ENCODE measurements around the gene LRRIQ1.
"Not testable (repeated sequence)": the region's sequence is repeated elsewhere in the genome, so short reads cannot be mapped to it uniquely, and the experiment has no call there.

Gene LRRIQ1

DNA sequence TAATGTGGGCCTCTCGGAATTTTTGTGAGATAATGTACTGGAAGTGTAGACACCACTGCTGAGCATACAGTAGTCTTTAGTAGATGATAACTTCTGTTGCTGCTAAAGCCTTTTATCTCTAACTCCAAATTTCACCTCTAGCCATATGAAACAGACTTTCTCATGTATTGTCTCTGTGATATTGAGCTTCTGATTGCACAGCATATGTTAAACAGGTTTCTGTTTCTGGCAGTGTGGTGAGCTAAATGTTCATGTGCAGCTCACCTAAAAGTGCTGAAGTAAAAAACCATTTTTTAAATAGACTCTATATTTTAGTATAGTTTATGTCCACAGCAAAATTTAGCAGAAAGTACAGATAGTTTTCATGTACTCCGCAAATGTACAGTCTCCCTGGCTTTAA is 154.6 kb downstream of the LRRIQ1 start:
- no peak for DNase-seq

DNA sequence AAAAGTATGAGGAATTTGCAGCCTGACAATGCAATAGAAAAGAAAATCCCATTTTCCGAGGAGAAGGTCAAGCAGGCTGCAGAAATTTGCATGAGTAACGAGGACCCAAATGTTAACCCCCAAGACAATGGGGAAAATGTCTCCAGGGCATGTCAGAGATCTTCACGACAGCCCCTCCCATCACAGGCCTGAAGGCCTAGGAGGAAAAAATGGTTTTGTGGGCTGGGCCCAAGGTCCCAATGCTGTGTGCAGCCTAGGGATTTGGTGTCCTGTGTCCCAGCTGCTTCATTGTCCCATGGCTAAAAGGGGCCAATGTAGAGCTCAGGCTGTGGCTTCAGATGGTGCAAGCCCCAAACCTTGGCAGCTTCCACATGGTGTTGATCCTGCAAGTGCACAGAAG is 167.7 kb downstream of the LRRIQ1 start:
- not testable (repeated sequence) for DNase-seq

DNA sequence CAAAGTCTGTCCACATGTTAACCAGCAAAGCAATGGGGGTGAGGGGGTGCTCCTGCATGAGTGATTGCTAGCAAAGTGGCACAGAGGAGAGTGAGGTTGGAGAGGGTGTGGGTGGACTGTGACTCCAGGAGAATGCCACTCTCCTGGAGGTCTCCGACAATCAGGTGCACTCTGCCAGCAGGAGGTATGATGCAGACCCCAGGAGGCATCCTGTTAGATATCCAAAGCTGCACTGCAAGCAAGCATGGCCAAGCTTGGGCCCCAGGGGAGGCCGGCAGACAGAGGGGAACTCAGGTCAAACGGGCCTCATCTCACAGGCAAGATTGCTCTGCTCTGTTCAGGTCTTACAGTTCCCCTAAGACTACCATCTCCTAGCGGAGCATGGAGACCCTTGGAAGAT is 170.4 kb downstream of the LRRIQ1 start:
- DNase-seq = no peak

DNA sequence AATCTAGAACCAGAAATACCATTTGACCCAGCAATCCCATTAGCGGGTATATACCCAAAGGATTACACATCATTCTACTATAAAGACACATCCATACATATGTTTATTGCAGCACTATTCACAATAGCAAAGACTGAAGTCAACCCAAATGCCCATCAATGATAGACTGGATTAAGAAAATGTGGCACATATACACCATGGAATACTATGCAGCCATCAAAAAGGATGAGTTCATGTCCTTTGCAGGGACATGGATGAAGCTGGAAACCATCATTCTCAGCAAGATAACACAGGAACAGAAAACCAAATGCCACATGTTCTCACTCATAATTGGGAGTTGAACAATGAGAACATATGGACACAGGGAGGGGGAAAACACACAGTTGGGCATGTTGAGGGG is 188.2 kb downstream of the LRRIQ1 start:
- not testable (repeated sequence) for DNase-seq

DNA sequence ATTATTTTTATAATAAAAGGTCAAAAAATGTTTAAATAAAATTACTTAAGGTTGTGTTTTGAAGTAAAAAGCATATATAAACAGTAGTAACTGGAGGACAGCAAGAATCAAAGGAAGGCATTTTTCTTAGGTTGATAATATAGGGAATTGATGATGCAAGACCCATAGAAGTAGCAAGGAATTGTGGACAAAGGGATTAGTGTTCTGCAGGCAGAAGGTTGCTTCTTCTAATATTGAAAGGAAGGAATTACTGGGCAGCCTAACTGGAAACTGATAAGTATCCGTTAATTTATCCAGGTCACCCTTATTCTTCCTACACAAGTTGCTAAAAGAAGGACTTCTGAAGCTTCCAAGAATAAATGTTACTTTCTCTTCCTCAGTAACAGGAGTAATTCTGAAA is 189.3 kb downstream of the LRRIQ1 start:
- DNase-seq = no peak

DNA sequence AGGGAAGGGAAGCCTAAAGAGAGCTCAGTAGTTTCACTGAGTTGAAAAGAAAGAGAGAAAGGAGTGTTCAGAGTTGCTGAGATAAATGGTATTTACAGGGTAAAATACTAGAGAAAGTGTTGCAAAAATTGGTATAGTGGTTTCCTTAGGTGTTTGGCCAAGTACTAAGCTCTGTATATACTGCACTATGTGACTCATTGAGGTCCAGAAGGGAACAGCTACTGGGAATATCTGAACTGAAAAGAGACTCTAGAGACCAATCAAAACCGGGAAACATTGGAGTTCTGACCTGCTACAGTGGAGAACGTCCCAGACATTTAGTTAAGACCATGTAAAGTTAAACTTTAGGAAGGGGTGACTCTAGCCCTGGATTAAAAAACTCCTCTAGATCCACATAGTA is 201.2 kb downstream of the LRRIQ1 start:
- DNase-seq = no peak

DNA sequence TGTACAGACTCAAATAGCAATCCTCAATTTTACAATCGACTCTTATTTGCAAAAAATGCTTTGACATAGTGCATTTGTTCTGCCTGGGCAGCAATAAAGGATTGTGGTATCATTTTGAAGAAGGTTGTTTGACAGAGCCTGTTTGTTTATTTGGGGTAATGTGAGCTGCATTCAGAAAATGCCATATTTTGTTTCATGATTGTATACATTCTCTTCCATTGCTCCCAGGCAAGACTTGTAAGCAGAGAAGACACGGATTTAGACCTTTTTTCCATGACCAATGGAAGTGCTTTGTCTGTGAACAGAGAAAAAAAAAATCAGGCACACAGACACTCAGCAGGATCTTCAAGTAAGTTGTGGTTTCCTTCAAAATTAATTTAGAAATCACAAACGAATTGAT is 208.4 kb downstream of the LRRIQ1 start:
- DNase-seq = no peak

DNA sequence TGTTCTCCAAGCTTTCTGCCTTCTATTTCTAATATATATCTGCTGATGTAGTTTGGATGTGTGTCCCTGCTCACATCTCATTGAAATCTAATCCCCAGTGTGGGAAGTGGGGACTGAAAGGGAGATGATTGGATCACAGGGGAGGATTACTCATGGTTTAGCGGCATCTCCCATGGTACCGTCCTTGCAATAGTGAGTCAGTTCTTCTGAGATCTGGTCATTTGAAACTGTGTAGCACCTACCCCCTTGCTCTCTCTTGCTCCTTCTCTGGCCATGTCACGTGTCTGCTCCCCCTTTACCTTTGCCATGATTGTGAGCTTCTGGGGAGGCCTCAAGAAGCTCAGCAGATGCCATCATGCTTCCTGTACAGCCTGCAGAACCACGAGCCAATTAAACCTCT is 217.7 kb downstream of the LRRIQ1 start:
- DNase-seq = no peak

DNA sequence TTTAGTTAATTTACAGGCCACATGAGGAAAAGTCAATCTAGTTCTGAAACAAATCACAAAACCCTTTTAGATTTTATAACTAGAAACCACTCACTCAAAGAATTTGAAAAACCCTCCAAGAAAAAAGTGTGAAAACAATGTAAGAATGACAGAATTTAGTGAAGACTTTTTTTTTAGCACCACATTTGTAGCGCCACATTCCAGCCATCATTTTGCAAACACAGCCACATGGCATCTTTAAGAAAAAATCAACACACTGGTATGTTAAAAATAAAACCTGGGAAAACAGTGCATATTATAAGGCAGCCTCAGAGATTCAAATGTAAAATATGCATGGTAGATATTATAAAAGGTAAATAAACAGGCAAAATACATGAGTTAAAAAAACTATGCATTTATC is 221.5 kb downstream of the LRRIQ1 start:
- DNase-seq = no peak

DNA sequence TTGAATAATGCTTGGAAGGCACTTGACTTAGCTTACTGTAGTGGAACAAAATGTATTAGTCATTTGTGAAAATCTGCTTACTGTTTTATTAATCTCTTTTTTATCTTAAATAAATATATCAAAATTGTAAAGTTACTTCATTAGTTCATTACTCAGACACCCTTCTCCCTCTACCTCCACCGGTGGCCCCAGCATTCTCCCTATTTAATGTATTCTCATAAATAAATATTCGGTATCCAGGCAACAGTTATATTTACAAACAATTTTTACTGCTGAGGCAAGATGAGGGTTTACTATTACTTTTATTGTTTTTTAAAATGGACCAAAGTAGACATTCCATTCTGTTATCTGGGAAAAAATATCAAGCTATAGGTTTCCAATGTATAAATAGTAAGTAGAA is 224.3 kb downstream of the LRRIQ1 start:
- DNase-seq = no peak

DNA sequence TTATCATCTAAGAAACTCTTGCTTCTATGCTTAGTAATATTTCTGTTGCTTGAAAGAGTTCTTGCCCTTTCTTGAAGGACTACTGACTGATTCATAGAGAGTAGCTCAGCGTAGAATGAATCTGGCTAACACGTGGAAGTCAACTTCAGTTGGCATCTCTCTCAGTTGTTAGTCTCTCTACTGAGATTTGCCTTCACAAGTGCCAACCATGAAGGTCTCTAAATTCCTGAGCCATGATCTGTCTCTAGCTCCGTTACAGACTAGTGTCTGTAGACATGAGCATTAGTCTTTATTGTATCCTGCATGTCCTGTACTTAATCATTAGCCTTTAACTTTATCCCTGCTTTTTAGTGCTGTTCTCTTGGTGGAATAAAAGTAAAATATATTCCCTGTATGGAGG is 224.7 kb downstream of the LRRIQ1 start:
- DNase-seq = no peak

DNA sequence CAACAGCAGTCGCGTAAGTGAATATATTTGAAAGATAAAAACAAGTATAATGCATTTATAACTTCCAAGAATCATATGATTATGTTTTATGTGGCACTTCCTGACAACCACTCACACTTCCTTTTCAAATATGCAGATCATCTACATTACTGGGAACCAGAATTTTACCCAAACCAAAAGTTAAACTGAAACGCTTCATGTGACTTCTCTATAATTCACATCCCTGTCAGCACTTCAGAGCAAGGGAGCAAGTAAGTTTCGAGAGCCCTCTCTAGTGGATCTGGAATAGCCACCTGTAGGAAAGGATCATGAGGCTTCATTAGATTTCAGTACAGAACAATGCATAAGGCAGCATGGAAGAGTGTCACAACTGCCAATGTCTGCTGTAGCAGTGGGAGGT is 230.2 kb downstream of the LRRIQ1 start:
- no peak for DNase-seq

DNA sequence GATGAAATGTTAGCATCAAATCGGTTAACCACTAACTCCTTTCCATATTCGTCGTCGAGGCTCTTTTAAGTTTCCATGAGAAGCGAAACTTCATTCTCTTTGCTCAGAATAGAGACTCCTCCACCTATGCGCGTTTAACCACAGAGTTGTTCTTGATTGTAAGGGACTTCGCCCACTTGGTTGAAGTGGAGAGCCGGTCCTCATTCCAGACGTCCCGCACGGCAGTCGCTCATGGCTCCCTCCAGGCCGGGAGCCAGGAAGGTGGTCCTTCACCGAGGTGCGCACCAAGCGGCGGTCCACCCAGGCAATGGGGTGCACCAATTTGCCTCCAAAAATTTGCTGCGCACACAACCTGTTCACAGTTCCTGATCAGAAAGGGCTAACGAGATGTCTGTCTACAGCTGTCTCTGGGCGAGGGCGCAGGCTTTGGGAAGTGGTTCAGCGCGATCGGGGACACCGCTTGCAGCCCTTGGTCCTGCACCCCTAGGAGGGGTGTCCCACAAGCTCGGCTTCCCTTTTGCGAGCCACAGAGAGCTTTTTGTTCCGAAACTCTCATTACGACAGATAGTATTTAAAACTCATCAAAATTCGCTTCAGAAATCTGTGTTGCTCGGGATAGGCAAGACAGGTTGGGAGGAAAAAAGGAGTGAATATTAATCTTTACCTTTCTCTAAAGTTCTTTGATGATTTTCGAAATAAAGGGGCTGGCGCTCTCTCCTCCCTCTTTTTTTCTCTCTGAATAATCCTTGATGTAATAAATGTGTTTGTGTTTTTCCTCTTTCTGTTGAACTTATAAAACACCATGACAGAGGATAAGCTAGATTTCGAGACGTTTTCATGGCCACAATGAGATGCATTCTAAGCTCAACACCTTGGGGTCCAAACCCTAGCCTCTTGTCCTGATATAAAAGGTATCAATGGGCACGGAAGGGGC is 237.5 kb downstream of the LRRIQ1 start:
- DNase-seq = no peak

DNA sequence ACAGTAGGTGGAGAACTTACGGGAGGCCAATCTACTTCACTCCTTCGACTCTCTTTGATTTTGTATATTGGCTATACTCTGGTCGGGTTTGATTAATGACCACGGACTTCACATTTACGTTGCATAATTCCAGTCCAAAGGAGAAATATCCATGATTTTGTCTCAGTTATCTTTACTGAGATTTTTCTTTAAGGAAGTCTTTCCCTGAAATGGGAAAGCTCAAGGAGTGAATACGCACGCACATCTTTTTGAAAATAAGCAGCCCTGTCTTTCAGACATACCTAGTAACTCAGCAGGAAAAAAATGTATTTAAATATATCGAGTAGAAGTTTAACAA is 238.1 kb downstream of the LRRIQ1 start:
- DNase-seq = no peak

DNA sequence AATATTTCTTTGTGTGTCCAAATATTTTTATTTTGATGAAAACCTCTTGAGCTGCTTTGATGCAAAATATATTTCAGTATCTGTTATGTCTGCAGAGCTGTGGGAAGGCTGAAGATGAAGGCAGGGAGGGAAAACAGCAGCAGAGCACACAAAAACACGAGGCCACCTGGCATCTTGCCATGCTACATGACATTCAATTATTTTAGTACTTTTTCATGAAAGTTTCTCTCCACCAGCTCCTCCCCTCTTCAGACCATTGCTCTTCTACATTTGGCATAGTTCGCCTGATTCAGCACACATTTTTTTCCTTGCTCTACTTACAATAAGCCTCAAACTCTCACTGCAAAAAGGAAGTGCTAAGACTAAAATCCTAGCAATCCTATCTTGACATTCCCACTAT is 239.2 kb downstream of the LRRIQ1 start:
- DNase-seq = no peak

DNA sequence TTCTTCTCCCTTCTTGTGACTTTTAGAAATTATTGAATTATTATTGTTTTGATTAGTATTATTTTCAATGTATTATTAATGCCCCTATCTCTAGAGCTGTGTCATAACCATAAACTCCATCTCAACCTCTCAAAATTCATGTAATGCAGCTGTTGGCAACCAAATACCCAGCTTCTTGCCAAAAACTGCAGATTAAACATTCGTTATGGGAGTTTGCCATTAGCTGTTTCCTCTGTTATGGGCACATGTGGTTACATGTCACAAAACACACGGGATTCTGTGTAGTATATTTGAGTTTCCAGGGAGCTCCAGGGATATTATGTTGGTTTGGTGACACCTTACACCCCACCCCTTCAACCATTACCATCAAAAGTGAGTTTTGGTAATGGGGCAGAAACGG is 241.0 kb downstream of the LRRIQ1 start:
- DNase-seq = no peak

DNA sequence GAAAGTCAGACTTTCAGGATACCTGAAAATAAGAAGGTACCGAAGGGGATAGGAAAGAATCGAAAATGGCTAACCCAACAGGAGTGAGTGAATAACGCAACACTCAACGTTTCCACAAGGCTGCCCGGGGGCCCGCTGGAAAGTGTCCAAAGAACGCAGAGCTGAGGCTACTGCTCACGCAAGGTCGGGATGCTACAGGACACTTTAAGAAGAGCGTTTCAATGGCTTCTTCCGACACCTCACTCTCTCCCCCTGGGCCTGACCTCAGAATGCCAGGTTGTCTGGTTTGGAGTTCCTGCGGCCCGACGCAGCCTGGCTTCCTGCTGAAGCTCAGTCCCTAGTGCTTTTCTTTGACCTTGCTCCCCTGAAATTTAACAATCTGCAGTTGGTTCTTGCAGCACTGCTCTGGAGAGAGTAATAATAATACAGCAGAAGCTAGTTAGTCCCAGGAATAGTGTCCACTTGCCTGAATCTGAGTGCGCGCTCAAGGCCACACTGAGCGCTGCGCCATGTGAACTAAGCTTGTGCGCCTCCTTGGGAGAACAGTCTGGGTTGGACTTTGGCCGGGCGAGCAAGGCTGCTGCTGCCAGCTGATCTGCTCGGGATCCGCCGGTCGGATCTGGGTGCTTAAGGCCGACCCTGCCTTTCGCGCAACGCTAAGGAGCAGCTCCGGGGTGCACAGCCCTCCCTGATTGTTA is 241.9 kb downstream of the LRRIQ1 start:
- DNase-seq = no peak

DNA sequence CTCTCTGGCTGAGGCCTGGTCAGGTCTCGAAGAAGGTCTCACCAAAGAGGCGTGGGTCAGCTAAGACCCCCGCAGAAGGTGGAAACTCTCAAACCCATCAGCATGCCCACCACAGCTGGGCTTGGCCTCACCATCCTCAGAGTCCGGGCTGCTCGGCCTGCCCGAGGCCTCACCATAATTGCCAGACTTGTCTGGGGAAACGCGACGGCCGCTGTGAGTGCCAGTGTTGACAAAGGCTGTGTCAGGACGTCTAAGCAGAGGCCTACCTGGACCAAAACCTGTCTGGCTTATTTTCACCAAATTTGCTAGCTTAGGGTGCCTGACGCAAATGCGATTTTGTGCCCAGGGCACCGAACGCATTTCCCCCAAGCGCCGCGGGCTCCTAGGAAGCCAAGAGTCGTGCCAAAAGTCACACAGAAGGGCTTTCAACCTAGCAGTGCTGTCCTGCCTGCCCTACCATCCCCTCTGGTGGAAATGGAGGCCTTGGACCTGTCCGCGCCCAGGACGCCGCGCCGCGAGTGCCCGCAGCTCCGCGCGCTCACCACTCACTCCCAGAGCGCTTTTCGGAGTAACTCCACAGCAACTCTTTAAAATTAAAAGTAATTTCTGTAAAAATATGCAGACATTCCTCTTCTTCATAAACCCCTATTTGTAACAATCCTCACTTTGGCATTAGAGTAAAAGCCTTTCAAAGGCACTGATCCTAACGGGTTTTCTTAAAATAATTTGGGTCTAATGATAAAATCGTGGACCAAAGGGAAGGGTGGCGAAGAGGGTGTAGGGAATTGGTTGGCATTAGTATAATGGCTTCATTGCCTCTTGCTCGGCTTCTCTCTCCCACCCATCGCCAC is 242.7 kb downstream of the LRRIQ1 start:
- DNase-seq = no peak

DNA sequence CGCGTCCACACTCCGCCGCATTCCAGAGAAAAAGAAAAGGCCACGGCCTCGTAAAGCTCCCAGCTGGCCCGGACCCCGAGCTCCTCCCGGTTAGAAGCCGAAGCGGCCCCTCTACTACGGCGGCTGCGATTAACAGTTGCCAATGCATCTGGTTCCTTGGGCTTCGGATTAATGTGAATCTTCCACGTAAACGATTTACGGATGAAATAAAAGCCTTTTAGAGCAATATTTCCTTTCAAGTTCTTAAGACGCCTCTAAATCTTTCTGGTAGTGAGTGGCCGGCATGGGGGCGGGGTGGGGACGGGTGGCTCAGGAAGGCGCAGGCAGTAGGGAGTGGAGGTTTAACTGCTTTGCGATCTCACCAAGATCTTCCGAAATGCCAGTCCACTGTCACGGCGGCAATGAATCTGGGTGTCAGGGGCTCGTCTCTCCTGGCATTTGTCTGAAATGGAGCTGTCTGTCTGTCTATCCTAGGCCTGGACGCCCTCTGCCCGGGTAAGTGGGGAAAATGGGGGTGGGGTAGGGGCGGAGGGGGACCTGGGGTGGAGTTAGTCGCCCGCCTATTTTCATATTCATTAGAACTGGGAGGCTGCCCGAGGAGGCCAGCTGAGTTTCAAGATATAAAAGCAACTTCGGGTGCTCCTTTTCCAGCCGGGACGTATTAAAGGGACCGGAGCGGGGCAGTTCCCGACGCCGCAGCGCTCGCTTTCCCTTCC is 243.5 kb downstream of the LRRIQ1 start:
- no peak for DNase-seq

DNA sequence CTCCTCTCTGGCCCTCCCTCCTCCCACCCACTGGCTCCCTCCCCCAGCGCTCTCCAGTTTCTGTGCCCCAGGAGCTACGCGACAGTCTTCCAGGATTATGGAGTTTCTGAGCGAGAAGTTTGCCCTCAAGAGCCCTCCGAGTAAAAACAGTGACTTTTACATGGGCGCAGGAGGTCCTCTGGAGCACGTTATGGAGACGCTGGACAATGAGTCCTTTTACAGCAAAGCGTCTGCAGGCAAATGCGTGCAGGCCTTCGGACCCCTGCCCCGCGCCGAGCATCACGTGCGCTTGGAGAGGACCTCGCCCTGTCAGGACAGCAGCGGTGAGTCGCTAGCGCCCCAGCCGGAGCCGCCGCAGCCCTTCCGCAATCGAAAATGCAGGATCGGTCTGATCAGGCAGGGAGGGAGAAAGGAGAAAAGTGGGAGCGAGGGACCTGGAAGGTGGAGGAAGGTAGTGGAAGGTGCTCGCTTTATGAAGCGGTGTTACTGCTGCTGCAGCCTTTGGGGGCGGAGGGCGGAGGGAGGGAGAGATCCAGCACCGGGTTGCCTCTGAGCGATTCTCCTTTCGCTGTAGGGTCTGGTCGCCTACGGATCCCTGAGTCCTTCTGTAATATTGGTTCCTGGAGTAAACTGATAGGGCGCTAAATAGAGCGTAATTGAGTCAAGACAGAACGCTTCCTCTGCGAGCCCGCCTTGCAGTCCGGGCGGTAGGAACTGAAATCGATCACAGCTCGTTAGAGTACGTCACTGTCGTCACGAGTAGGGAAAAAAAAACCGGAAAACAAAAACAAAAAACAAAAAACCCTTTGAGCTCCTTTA is 244.2 kb downstream of the LRRIQ1 start, which contains the start of gene ALX1:
Gene ALX1, plus strand, starts transcription at position 56 of the 819 bp plus-strand sequence. Its CDS starts 42 bp downstream, at position 98.
- DNase-seq = peak; percentile 29

DNA sequence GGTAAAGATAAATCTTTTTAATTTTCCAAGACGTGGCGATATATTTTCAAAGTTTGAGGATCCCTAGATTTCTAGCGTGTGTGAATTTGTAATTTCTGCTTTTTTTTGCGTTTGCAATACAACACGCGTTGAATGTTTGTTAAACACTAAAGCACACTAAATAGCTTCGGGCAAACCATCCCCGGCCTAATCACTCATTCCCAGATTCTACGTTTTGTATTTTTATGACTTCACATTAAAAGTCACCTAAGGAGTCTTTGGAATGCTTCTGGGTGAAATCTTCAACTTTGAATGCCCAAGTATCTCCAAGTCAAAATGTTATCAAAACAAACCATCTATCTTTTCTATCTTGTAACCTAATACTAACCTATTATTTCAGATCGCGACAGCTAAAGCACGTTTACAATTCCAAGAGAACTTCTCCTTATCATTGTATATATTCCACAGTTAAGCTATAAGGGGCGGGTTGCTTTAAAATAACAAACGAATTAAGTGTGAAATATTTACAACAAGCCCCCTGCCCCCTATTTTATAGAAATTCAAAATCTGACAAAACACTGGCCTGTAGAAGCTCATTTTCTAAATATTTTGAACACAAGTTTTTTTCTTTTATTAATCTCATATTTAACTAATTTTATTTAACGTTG is 245.0 kb downstream of the LRRIQ1 start:
- DNase-seq = peak; percentile 13
